Measurements from ENCODE around the gene CLIC3. TPM values are rescaled to one million over a fixed set of nuclear protein-coding genes. Genes with fewer than 3 reads are reported as not detected.

Gene CLIC3
- total and polyA plus RNA-seq, 8 donors, result 0.24 to 1.3 (median 0.41) TPM; not detected in 1

- H3K4me1 ChIP-seq, result peaks cover 15 to 21% (median 17%) of the 10 kb centered on the region in 3 donors
- intact Hi-C loops (cut with DNase I), result loop anchor here in 1 of 3 donors (5.0 kb wide), 1 partner anchor 259 kb away; no protein-coding TSS in a partner anchor
- H3K27ac ChIP-seq, result no peak overlapping the region
- H3K27me3 ChIP-seq, result no peaks in the 10 kb centered on the region
- no peak overlapping the region for H3K4me3 ChIP-seq
- TF ChIP-seq CTCF (IDR thresholded peaks at IDR 0.05), result no peak
- ATAC-seq, result no peak
- no peak for DNase-seq
- no peak for FAIRE-seq
- 81 to 88% methylated on average over 63 to 65 of the region's 65 CpGs for WGBS, 2 donors
- H3K36me3 ChIP-seq, result no peaks in the 10 kb centered on the region
- no peaks in the 10 kb centered on the region for H3K9me3 ChIP-seq
These were observed 34.5 kb upstream of the CLIC3 start for GRCh38 chr9:137030538-137031527.

GRCh38 chr9:137030006-137030405, 33.6 kb upstream of the CLIC3 start:
- no peaks in the 10 kb centered on the region for H3K27me3 ChIP-seq
- peaks cover 15 to 21% (median 17%) of the 10 kb centered on the region in 3 donors for H3K4me1 ChIP-seq
- FAIRE-seq (no peak), ATAC-seq (no peak), DNase-seq (no peak)
- 63 to 66% methylated on average over 14 to 15 of the region's 15 CpGs for WGBS, 2 donors
- no peak overlapping the region for H3K27ac ChIP-seq
- no peak for TF ChIP-seq CTCF (IDR thresholded peaks at IDR 0.05)
- intact Hi-C loops (cut with DNase I), result loop anchor here in 1 of 3 donors (5.0 kb wide), 1 partner anchor 258 kb away; no protein-coding TSS in a partner anchor
- no peaks in the 10 kb centered on the region for H3K36me3 ChIP-seq
- H3K4me3 ChIP-seq, result no peak overlapping the region
- no peaks in the 10 kb centered on the region for H3K9me3 ChIP-seq

GRCh38 chr9:137029058-137029936, 32.9 kb upstream of the CLIC3 start:
- Histone ChIP-seq H3K9me3 (no peaks in the 10 kb centered on the region), H3K27me3 (no peaks in the 10 kb centered on the region), H3K27ac (no peak overlapping the region), H3K4me1 (peaks cover 15 to 21% (median 17%) of the 10 kb centered on the region in 3 donors), H3K36me3 (no peaks in the 10 kb centered on the region), H3K4me3 (peak overlapping the region in 3 of 4 donors; percentile 49 to 68 (median 64))
- no peak for FAIRE-seq
- ATAC-seq, result peak; percentile 59 to 76 (median 70)
- DNase-seq, result peak in 5 of 6 donors; percentile 66 to 92 (median 79)
- 24 to 30% methylated on average over 19 of the region's 19 CpGs for WGBS, 2 donors
- TF ChIP-seq CTCF (IDR thresholded peaks at IDR 0.05), result peak; percentile 78 to 91 (median 88)
- intact Hi-C loops (cut with DNase I), result loop anchor here in 1 of 3 donors (10.0 kb wide), 1 partner anchor 74 kb away; the partner anchor contains the start of gene LCN12

- H3K4me3 ChIP-seq, result peak overlapping the region; percentile 49 to 68 (median 58)
- intact Hi-C loops (cut with DNase I), result loop anchor here in 1 of 3 donors (10.0 kb wide), 1 partner anchor 74 kb away; the partner anchor contains the start of gene LCN12
- no peaks in the 10 kb centered on the region for H3K36me3 ChIP-seq
- peak overlapping the region; percentile 13 to 54 (median 30) for H3K27ac ChIP-seq
- FAIRE-seq (no peak), DNase-seq (peak in 5 of 6 donors; percentile 59 to 90 (median 71)), ATAC-seq (peak; percentile 68 to 77 (median 72))
- TF ChIP-seq CTCF (IDR thresholded peaks at IDR 0.05), result peak in 2 of 4 donors; percentile 9 to 27
- no peaks in the 10 kb centered on the region for H3K27me3 ChIP-seq
- H3K9me3 ChIP-seq, result no peaks in the 10 kb centered on the region
- peaks cover 15 to 21% (median 17%) of the 10 kb centered on the region in 3 donors for H3K4me1 ChIP-seq
- 0% methylated on average over 67 to 98 of the region's 98 CpGs for WGBS, 2 donors
These were observed 32.1 kb upstream of the CLIC3 start for GRCh38 chr9:137028263-137029057.

All from pancreas (tissue), 10 donors.